H9 (cell line): ENCODE measurements around the gene CCL17. TPM values are rescaled to one million over a fixed set of nuclear protein-coding genes. Genes with fewer than 3 reads are reported as not detected.

Source experiments
- DNase-seq: peaks from one replicate; pipeline ENCODE4 v3.0.0-alpha.2; 2017
- H2AFZ ChIP-seq: one replicate; pipeline ENCODE4 v1.6.1; 2013; ENCODE audit warnings: mild to moderate bottlenecking, low read length, control low read depth, moderate library complexity
- H2AK5ac ChIP-seq: 2 replicates; pipeline ENCODE4 v1.6.1; 2013; ENCODE audit warnings: low read length, control low read depth, mixed read lengths; ENCODE audit not compliant: insufficient read length
- H2BK120ac ChIP-seq: one replicate; pipeline ENCODE4 v1.6.1; 2013; ENCODE audit warnings: low read depth, mild to moderate bottlenecking, low read length, control low read depth, inconsistent platforms; ENCODE audit not compliant: poor library complexity, severe bottlenecking
- H2BK12ac ChIP-seq: 2 replicates; pipeline ENCODE4 v1.6.1; 2013; ENCODE audit warnings: low read length, control low read depth, mixed read lengths, low read depth; ENCODE audit not compliant: insufficient read length
- H2BK15ac ChIP-seq: 2 replicates; pipeline ENCODE4 v1.6.1; 2013; ENCODE audit warnings: low read depth, low read length, control low read depth
- H2BK20ac ChIP-seq: one replicate; pipeline ENCODE4 v1.6.1; 2013; ENCODE audit warnings: low read depth, mild to moderate bottlenecking, low read length, control low read depth, inconsistent platforms; ENCODE audit not compliant: poor library complexity, severe bottlenecking
- H2BK5ac ChIP-seq: 2 replicates; pipeline ENCODE4 v1.6.1; 2013; ENCODE audit warnings: low read length, control low read depth, mixed read lengths; ENCODE audit not compliant: insufficient read length
- H3K14ac ChIP-seq: 2 replicates; pipeline ENCODE4 v1.6.1; 2013; ENCODE audit warnings: low read length, control low read depth; ENCODE audit not compliant: insufficient read depth
- H3K18ac ChIP-seq: 2 replicates; pipeline ENCODE4 v1.6.1; 2013; ENCODE audit warnings: low read depth, mild to moderate bottlenecking, mixed read lengths, low read length, control low read depth; ENCODE audit not compliant: insufficient read length
- H3K23ac ChIP-seq: 2 replicates; pipeline ENCODE4 v1.6.1; 2013; ENCODE audit warnings: low read length, control low read depth, mixed read lengths, low read depth; ENCODE audit not compliant: insufficient read length
- H3K23me2 ChIP-seq: 2 replicates; pipeline ENCODE4 v1.6.1; 2013; ENCODE audit warnings: low read depth, mild to moderate bottlenecking, mixed read lengths, low read length, control low read depth; ENCODE audit not compliant: insufficient read length, poor library complexity, severe bottlenecking
- H3K27ac ChIP-seq: 2 replicates; pipeline ENCODE4 v1.5.1; 2013; ENCODE audit warnings: low read length, control low read depth, mixed read lengths, low read depth; ENCODE audit not compliant: insufficient read length
- H3K27me3 ChIP-seq: 2 replicates; pipeline ENCODE4 v1.6.1; 2013; ENCODE audit warnings: low read length, control low read depth, inconsistent platforms; ENCODE audit not compliant: insufficient read depth
- H3K4ac ChIP-seq: 2 replicates; pipeline ENCODE4 v1.6.1; 2013; ENCODE audit warnings: low read depth, mild to moderate bottlenecking, control low read depth, inconsistent platforms, low read length, moderate library complexity
- H3K4me1 ChIP-seq: 2 replicates; pipeline ENCODE4 v1.6.1; 2013; ENCODE audit warnings: low read length, control low read depth, inconsistent platforms; ENCODE audit not compliant: insufficient read depth
- H3K4me2 ChIP-seq: 2 replicates; pipeline ENCODE4 v1.6.1; 2013; ENCODE audit warnings: low read length, control low read depth, mixed read lengths; ENCODE audit not compliant: insufficient read length, insufficient read depth
- H3K56ac ChIP-seq: 2 replicates; pipeline ENCODE4 v1.6.1; 2013; ENCODE audit warnings: low read depth, mild to moderate bottlenecking, mixed read lengths, low read length, control low read depth; ENCODE audit not compliant: insufficient read length
- H3K79me1 ChIP-seq: 2 replicates; pipeline ENCODE4 v1.6.1; 2013; ENCODE audit warnings: low read depth, mild to moderate bottlenecking, moderate library complexity, low read length, control low read depth, inconsistent platforms; ENCODE audit not compliant: insufficient read depth, poor library complexity, severe bottlenecking
- H3K79me2 ChIP-seq: 2 replicates; pipeline ENCODE4 v1.6.1; 2013; ENCODE audit warnings: low read length, control low read depth, inconsistent platforms; ENCODE audit not compliant: insufficient read depth
- H3K9ac ChIP-seq: 2 replicates; pipeline ENCODE4 v1.6.1; 2013; ENCODE audit warnings: low read length, control low read depth, mixed read lengths; ENCODE audit not compliant: insufficient read length; ENCODE audit errors: extremely low read depth
- H3K9me3 ChIP-seq: one replicate; pipeline ENCODE4 v1.6.1; 2013; ENCODE audit warnings: low read depth, low read length, inconsistent platforms; ENCODE audit not compliant: control insufficient read depth
- H3T11ph ChIP-seq: one replicate; pipeline ENCODE4 v1.6.1; 2013; ENCODE audit warnings: mild to moderate bottlenecking, low read length, control low read depth, inconsistent platforms
- H4K20me1 ChIP-seq: one replicate; pipeline ENCODE4 v1.6.1; 2013; ENCODE audit not compliant: control insufficient read depth, insufficient read length, insufficient read depth
- H4K5ac ChIP-seq: 2 replicates; pipeline ENCODE4 v1.6.1; 2013; ENCODE audit warnings: low read depth, mild to moderate bottlenecking, mixed read lengths, low read length, control low read depth; ENCODE audit not compliant: insufficient read length
- H4K8ac ChIP-seq: replicated peaks from 2 replicates; pipeline ENCODE4 v1.6.1; 2013; ENCODE audit warnings: low read length, control low read depth, mixed read lengths, low read depth; ENCODE audit not compliant: insufficient read length
- H4K91ac ChIP-seq: 2 replicates; pipeline ENCODE4 v1.6.1; 2013; ENCODE audit warnings: low read depth, mild to moderate bottlenecking, moderate library complexity, mixed read lengths, low read length, control low read depth; ENCODE audit not compliant: insufficient read length
- H3K27ac Mint-ChIP-seq, 3 experiments: 2 replicates in 2 of 3; 3 replicates in 1 of 3; pipeline ENCODE4 v1.8.0; 2020 to 2021; ENCODE audit warnings: mixed read lengths in 3 of 3, mild to moderate bottlenecking in 1 of 3, moderate library complexity in 1 of 3
- H3K27me3 Mint-ChIP-seq: 2 replicates; pipeline ENCODE4 v1.8.0; 2021; ENCODE audit warnings: low read depth, mild to moderate bottlenecking, moderate library complexity, mixed read lengths
- H3K36me3 Mint-ChIP-seq, 3 experiments: 2 replicates in 2 of 3; 3 replicates in 1 of 3; pipeline ENCODE4 v1.8.0; 2020 to 2021; ENCODE audit warnings: low read depth in 3 of 3, mixed read lengths in 3 of 3; ENCODE audit not compliant: insufficient read depth in 1 of 3
- H3K4me1 Mint-ChIP-seq, 2 experiments: 2 replicates each; pipeline ENCODE4 v1.8.0; 2020; ENCODE audit warnings: mixed read lengths in 2 of 2
- H3K4me3 Mint-ChIP-seq, 2 experiments: 2 replicates in 1 of 2; 3 replicates in 1 of 2; pipeline ENCODE4 v1.8.0; 2020 to 2021; ENCODE audit warnings: mild to moderate bottlenecking in 2 of 2, mixed read lengths in 2 of 2, moderate library complexity in 1 of 2
- H3K9me3 Mint-ChIP-seq, 2 experiments: 2 replicates in 1 of 2; 3 replicates in 1 of 2; pipeline ENCODE4 v1.8.0; 2020; ENCODE audit warnings: mild to moderate bottlenecking in 2 of 2, mixed read lengths in 2 of 2, moderate library complexity in 1 of 2
- WGBS: extraction: QIAGEN DNeasy Blood & Tissue Kit; methylation state at CpG from one replicate; pipeline ENCODE4 v1.1.7; 2013; ENCODE audit warnings: missing lambda C conversion rate, low lambda C conversion rate, mixed read lengths; ENCODE audit not compliant: insufficient read length; ENCODE audit errors: extremely low coverage; 5-methylcytosine and 5-hydroxymethylcytosine counted together
- total RNA-seq: library from RNA; stranded (reverse); gene quantifications from 2 replicates; pipeline ENCODE4 v1.2.1, GENCODE V29; 2021
- TF ChIP-seq, protein P1 (sequence below): fragments of 200-600 bp; sonication (generic); conservative IDR thresholded peaks from 3 replicates; pipeline ENCODE4 v1.8.0; 2021; ENCODE audit warnings: antibody characterized with exemption, mild to moderate bottlenecking

The CCL17 gene
- total RNA-seq, 1 experiment from 2014 or later, result not detected

DNA sequence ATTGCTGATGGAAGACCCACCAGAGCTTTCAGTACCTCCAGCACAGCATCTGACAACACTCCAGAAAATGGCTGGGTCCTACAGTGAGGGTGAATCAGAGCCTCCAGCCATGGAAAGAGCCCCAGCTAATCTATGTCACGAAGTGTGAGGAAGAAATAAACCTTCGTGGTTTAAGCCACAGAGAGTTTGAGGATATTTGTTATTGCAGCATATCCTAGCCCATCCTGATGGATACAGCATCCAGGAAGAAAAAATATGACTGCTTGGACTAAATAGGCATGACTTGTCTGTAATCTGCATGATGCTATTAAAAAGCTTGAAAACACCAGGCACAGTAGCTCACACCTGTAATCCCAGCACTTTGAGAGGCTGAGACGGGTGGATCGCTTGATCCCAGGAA, 13.3 kb upstream of the CCL17 start:
- no peak overlapping the region for H3K4me3 Mint-ChIP-seq
- H3K27me3 Mint-ChIP-seq, result peaks cover 7% of the 10 kb centered on the region
- H4K5ac ChIP-seq, result no peak overlapping the region
- no peak overlapping the region for H2BK15ac ChIP-seq
- no peak overlapping the region for H3K56ac ChIP-seq
- no peaks in the 10 kb centered on the region for H3K23me2 ChIP-seq
- no peak overlapping the region for H2BK5ac ChIP-seq
- no CpG with 5 or more reads among the region's 4 CpGs for WGBS
- no peak overlapping the region for H3K14ac ChIP-seq
- no peak overlapping the region for H3K27ac Mint-ChIP-seq
- H3K9ac ChIP-seq, result no peak overlapping the region
- TF ChIP-seq, protein P1, sequence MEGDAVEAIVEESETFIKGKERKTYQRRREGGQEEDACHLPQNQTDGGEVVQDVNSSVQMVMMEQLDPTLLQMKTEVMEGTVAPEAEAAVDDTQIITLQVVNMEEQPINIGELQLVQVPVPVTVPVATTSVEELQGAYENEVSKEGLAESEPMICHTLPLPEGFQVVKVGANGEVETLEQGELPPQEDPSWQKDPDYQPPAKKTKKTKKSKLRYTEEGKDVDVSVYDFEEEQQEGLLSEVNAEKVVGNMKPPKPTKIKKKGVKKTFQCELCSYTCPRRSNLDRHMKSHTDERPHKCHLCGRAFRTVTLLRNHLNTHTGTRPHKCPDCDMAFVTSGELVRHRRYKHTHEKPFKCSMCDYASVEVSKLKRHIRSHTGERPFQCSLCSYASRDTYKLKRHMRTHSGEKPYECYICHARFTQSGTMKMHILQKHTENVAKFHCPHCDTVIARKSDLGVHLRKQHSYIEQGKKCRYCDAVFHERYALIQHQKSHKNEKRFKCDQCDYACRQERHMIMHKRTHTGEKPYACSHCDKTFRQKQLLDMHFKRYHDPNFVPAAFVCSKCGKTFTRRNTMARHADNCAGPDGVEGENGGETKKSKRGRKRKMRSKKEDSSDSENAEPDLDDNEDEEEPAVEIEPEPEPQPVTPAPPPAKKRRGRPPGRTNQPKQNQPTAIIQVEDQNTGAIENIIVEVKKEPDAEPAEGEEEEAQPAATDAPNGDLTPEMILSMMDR, result no peak
- no peaks in the 10 kb centered on the region for H3K9me3 ChIP-seq
- no peak overlapping the region for H2BK12ac ChIP-seq
- no peaks in the 10 kb centered on the region for H3K79me1 ChIP-seq
- peaks cover 2 to 5% of the 10 kb centered on the region in 2 experiments; a peak in 2 of 5 replicates for H3K9me3 Mint-ChIP-seq
- H3K27me3 ChIP-seq, result no peaks in the 10 kb centered on the region
- DNase-seq, result no peak
- H3K4me1 Mint-ChIP-seq, result peaks cover 4 to 7% of the 10 kb centered on the region in 2 experiments
- no peak overlapping the region for H3K27ac ChIP-seq
- H2BK120ac ChIP-seq, result no peak overlapping the region
- no peak overlapping the region for H3K4ac ChIP-seq
- H3K36me3 Mint-ChIP-seq, result no peaks in the 10 kb centered on the region
- no peak overlapping the region for H2AK5ac ChIP-seq
- no peaks in the 10 kb centered on the region for H3K79me2 ChIP-seq
- no peak overlapping the region for H3K18ac ChIP-seq
- no peak overlapping the region for H4K91ac ChIP-seq
- H4K20me1 ChIP-seq, result peaks cover 2% of the 10 kb centered on the region
- H4K8ac ChIP-seq, result no peak overlapping the region
- H3K4me1 ChIP-seq, result 0 out of 2 replicates have a peak, but pooled peaks cover 2% of the 10 kb centered on the region
- H2BK20ac ChIP-seq, result no peak overlapping the region
- no peak overlapping the region for H3K4me2 ChIP-seq
- no peak overlapping the region for H3K23ac ChIP-seq
- H3T11ph ChIP-seq, result no peak overlapping the region
- no peak overlapping the region for H2AFZ ChIP-seq
